ENCODE data around the gene PPIP5K1.

- no peak for TF ChIP-seq CEBPB (IDR thresholded peaks at IDR 0.05; ENCODE audit: low read depth)
- TF ChIP-seq POLR2A (IDR thresholded peaks at IDR 0.05; ENCODE audit: borderline replicate concordance, extremely low read depth, insufficient read depth, insufficient read length), result no peak
- no peak for TF ChIP-seq CTCF (IDR thresholded peaks at IDR 0.05 in 2 of 3, conservative IDR thresholded peaks at IDR 0.05 in 1 of 3; ENCODE audit: borderline replicate concordance in 1 of 3, insufficient read depth in 1 of 3, low read depth in 2 of 3, low read length in 2 of 3)
- no peak for TF ChIP-seq REST (IDR thresholded peaks at IDR 0.05; ENCODE audit: low read depth)
- no peak for TF ChIP-seq RAD21 (IDR thresholded peaks at IDR 0.05; ENCODE audit: low read depth)
- TF ChIP-seq ZFX (IDR thresholded peaks at IDR 0.05), result no peak
- no peak for TF ChIP-seq POLR2AphosphoS5 (IDR thresholded peaks at IDR 0.05; ENCODE audit: low read depth, low read length)
- TF ChIP-seq TCF7L2 (IDR thresholded peaks at IDR 0.05; ENCODE audit: borderline replicate concordance, extremely low read depth, insufficient read depth, insufficient read length), result no peak
- TF ChIP-seq EZH2phosphoT487 (IDR thresholded peaks at IDR 0.05; ENCODE audit: borderline replicate concordance), result no peak
- TF ChIP-seq FOSL1 (IDR thresholded peaks at IDR 0.05; ENCODE audit: low read depth), result no peak
- TF ChIP-seq MAX (IDR thresholded peaks at IDR 0.05), result no peak
- no peak for TF ChIP-seq SIN3A (IDR thresholded peaks at IDR 0.05; ENCODE audit: low read depth)
- TF ChIP-seq SP1 (IDR thresholded peaks at IDR 0.05; ENCODE audit: low read depth), result no peak
These were observed 96.1 kb downstream of the PPIP5K1 start for GRCh38 chr15:43493703-43494472.
